HepG2 (cell line): ENCODE measurements around the gene COX4I2. TPM values are rescaled to one million over a fixed set of nuclear protein-coding genes. Genes with fewer than 3 reads are reported as not detected.
A peak's percentile ranks its signal among the peaks of the same experiment; 100 is the strongest.

Experiments
- ARNTL ChIP-seq: sonication (generic); formaldehyde crosslinking; IDR thresholded peaks from 2 replicates; pipeline ENCODE4 v1.4.0; 2020; ENCODE audit warnings: mild to moderate bottlenecking, missing genetic modification reagents
- CBX2 ChIP-seq, 2 experiments: fragments of 200-600 bp in 1 of 2; sonication (generic); formaldehyde crosslinking in 1 of 2; IDR thresholded peaks; 2 replicates each; pipeline versions ENCODE4 v1.7.0 to v1.8.1; 2018 to 2022; ENCODE audit warnings: low read depth in 2 of 2, low read length in 1 of 2, mild to moderate bottlenecking in 1 of 2, missing genetic modification reagents in 1 of 2
- E2F1 ChIP-seq: sonication (generic); formaldehyde crosslinking; IDR thresholded peaks from 2 replicates; pipeline ENCODE4 v1.5.0; 2020; ENCODE audit warnings: missing genetic modification reagents
- ETV5 ChIP-seq: IDR thresholded peaks from 2 replicates; pipeline ENCODE4 v1.6.1; 2018; ENCODE audit warnings: missing biosample characterization, missing genetic modification reagents, inconsistent platforms, borderline replicate concordance
- FUBP1 ChIP-seq: sonication (generic); formaldehyde crosslinking; IDR thresholded peaks from 2 replicates; pipeline ENCODE4 v1.5.1; 2020; ENCODE audit warnings: missing genetic modification reagents, mild to moderate bottlenecking, borderline replicate concordance
- HNF1B ChIP-seq: sonication (generic); formaldehyde crosslinking; IDR thresholded peaks from 2 replicates; pipeline ENCODE4 v1.5.1; 2020; ENCODE audit warnings: mild to moderate bottlenecking, moderate library complexity, missing genetic modification reagents
- ISX ChIP-seq: sonication (generic); formaldehyde crosslinking; conservative IDR thresholded peaks from 2 replicates; pipeline ENCODE4 v1.5.0; 2020; ENCODE audit warnings: missing genetic modification reagents
- KLF6 ChIP-seq: IDR thresholded peaks from 2 replicates; pipeline ENCODE4 v1.8.0; 2016; ENCODE audit warnings: missing biosample characterization, missing genetic modification reagents
- RBFOX2 ChIP-seq: fragments of 200-400 bp; formaldehyde crosslinking; IDR thresholded peaks from 2 replicates; pipeline ENCODE4 v1.6.1; 2017; ENCODE audit warnings: low read depth, mild to moderate bottlenecking, low read length
- SIX1 ChIP-seq: sonication (generic); formaldehyde crosslinking; IDR thresholded peaks from 2 replicates; pipeline ENCODE4 v1.4.0; 2020; ENCODE audit warnings: missing genetic modification reagents, borderline replicate concordance
- SRSF9 ChIP-seq: fragments of 200-400 bp; formaldehyde crosslinking; IDR thresholded peaks from 2 replicates; pipeline ENCODE4 v1.6.1; 2018; ENCODE audit warnings: borderline replicate concordance, mild to moderate bottlenecking, low read depth, low read length; ENCODE audit not compliant: insufficient read depth, poor library complexity, severe bottlenecking
- ZBTB25 ChIP-seq: IDR thresholded peaks from 2 replicates; pipeline ENCODE4 v1.6.1; 2018; ENCODE audit warnings: missing genetic modification reagents
- ZFP82 ChIP-seq: sonication (generic); formaldehyde crosslinking; IDR thresholded peaks from 2 replicates; pipeline ENCODE4 v1.5.1; 2020; ENCODE audit warnings: mild to moderate bottlenecking, missing genetic modification reagents, borderline replicate concordance
- ZNF282 ChIP-seq: fragments of 450-650 bp; IDR thresholded peaks from 2 replicates; pipeline ENCODE4 v1.6.1; 2018; ENCODE audit not compliant: partially characterized antibody
- ZNF543 ChIP-seq: sonication (generic); formaldehyde crosslinking; IDR thresholded peaks from 2 replicates; pipeline ENCODE4 v1.4.0; 2020; ENCODE audit warnings: mild to moderate bottlenecking, missing genetic modification reagents
- ZNF639 ChIP-seq: conservative IDR thresholded peaks from 2 replicates; pipeline ENCODE4 v1.6.1; 2018; ENCODE audit warnings: missing genetic modification reagents
- ZNF674 ChIP-seq: sonication (generic); formaldehyde crosslinking; IDR thresholded peaks from 2 replicates; pipeline ENCODE4 v1.5.0; 2020; ENCODE audit warnings: low read depth, mild to moderate bottlenecking, missing genetic modification reagents
- ZNF891 ChIP-seq: sonication (generic); formaldehyde crosslinking; IDR thresholded peaks from 2 replicates; pipeline ENCODE4 v1.5.0; 2020; ENCODE audit warnings: mild to moderate bottlenecking, missing genetic modification reagents
- ZSCAN29 ChIP-seq: sonication (generic); formaldehyde crosslinking; conservative IDR thresholded peaks from 2 replicates; pipeline ENCODE4 v1.4.0; 2020; ENCODE audit warnings: mild to moderate bottlenecking, missing genetic modification reagents
- ZSCAN31 ChIP-seq: sonication (generic); formaldehyde crosslinking; IDR thresholded peaks from 2 replicates; pipeline ENCODE4 v1.5.0; 2020; ENCODE audit warnings: low read depth, mild to moderate bottlenecking, missing genetic modification reagents
- polyA plus RNA-seq, 8 experiments: library from polyadenylated mRNA; depleted of rRNA in 3 of 8; stranded (reverse) in 7 of 8; unstranded in 1 of 8; fragments of >200 nt; fragmentation: Illumina TruSeq in 4 of 8; extraction: Trizol in 4 of 8; gene quantifications; 2 replicates each; pipeline versions ENCODE4 v1.2.1 to v1.2.3, GENCODE V29; 2011 to 2016; ENCODE audit warnings: low read depth in 4 of 8, missing spikeins in 1 of 8, mixed read lengths in 1 of 8; ENCODE audit not compliant: insufficient read depth in 1 of 8
- total RNA-seq, 5 experiments: library from RNA; depleted of rRNA; stranded (reverse); fragments of >200 nt; fragmentation: Illumina TruSeq; extraction: Trizol; gene quantifications; 2 replicates each; pipeline ENCODE4 v1.2.3, GENCODE V29; 2016; ENCODE audit warnings: low read depth in 1 of 5

COX4I2 gene
- total and polyA plus RNA-seq, 2 of the 13 experiments (the other 11 are each of a cell fraction or from before 2014, with no cell fraction given), result 1.1 TPM; not detected in 1

GRCh38 chr20:31603822-31604566 is 33.7 kb upstream of the COX4I2 start (continued):
- TF ChIP-seq ZNF639 (CRISPR knock-in tag) (peak; percentile 92), ZSCAN31 (CRISPR knock-in tag) (peak; percentile 96), FUBP1 (CRISPR knock-in tag) (no peak; the same call in 1 of the 2 replicates), ZBTB25 (CRISPR knock-in tag) (peak; percentile 74), RBFOX2 (peak; percentile 99), ZNF543 (peak; percentile 97), ZSCAN29 (peak; percentile 90), ETV5 (CRISPR knock-in tag) (peak; percentile 94), E2F1 (CRISPR knock-in tag) (peak; percentile 87; the same call in 1 of the 2 replicates), ZNF674 (CRISPR knock-in tag) (0 out of 2 replicates have a peak, but pooled peaks have one; percentile 59), ARNTL (peak; percentile 96), CBX2 (IDR thresholded peaks at IDR 0.05; ENCODE audit: low read depth, low read length) (no peak), CBX2 (CRISPR knock-in tag; IDR thresholded peaks at IDR 0.05; ENCODE audit: low read depth) (no peak), ZNF282 (no peak), ZNF891 (CRISPR knock-in tag) (peak; percentile 96), SRSF9 (no peak), KLF6 (CRISPR knock-in tag) (peak; percentile 89; the same call in 1 of the 2 replicates), HNF1B (CRISPR knock-in tag) (peak; percentile 99), SIX1 (peak; percentile 74), ZFP82 (no peak; the same call in 1 of the 2 replicates), ISX (0 out of 2 replicates have a peak, but pooled peaks have one; percentile 87)
